Neural progenitor cell (in vitro differentiated cells): ENCODE data around the gene LIMA1. TPM values are rescaled to one million over a fixed set of nuclear protein-coding genes. Genes with fewer than 3 reads are reported as not detected.

Experiments used
- DNase-seq: peaks from one replicate; pipeline ENCODE4 v3.0.0-alpha.2; 2016; ENCODE audit warnings: low spot score
- H2AFZ ChIP-seq: fragments of 200-600 bp; sonication (generic); replicated peaks from 2 replicates; pipeline ENCODE4 v1.6.1; 2016; ENCODE audit warnings: antibody characterized with exemption
- H3F3A ChIP-seq: fragments of 200-600 bp; sonication (generic); 2 replicates; pipeline ENCODE4 v1.6.1; 2016; ENCODE audit warnings: antibody characterized with exemption, low read depth
- H3K27ac ChIP-seq: fragments of 200-600 bp; sonication (generic); 2 replicates; pipeline ENCODE4 v1.5.1; 2016; ENCODE audit warnings: mild to moderate bottlenecking
- H3K27me3 ChIP-seq: fragments of 200-600 bp; sonication (generic); 2 replicates; pipeline ENCODE4 v1.6.1; 2016; ENCODE audit warnings: mild to moderate bottlenecking, moderate library complexity
- H3K36me3 ChIP-seq: fragments of 200-600 bp; sonication (generic); 2 replicates; pipeline ENCODE4 v1.5.1; 2016
- H3K4me1 ChIP-seq: fragments of 200-600 bp; sonication (generic); 2 replicates; pipeline ENCODE4 v1.6.1; 2016; ENCODE audit warnings: mixed run types
- H3K4me2 ChIP-seq: fragments of 200-600 bp; sonication (generic); 2 replicates; pipeline ENCODE4 v1.6.1; 2016
- H3K4me3 ChIP-seq: fragments of 200-600 bp; sonication (generic); 2 replicates; pipeline ENCODE4 v1.5.1; 2016
- H3K79me2 ChIP-seq: fragments of 200-600 bp; sonication (generic); 2 replicates; pipeline ENCODE4 v1.6.1; 2016; ENCODE audit warnings: low read depth
- H3K9ac ChIP-seq: fragments of 200-600 bp; sonication (generic); 2 replicates; pipeline ENCODE4 v1.6.1; 2016
- H3K9me3 ChIP-seq: fragments of 200-600 bp; sonication (generic); 2 replicates; pipeline ENCODE4 v1.5.1; 2016; ENCODE audit warnings: low read depth
- H4K20me1 ChIP-seq: fragments of 200-600 bp; sonication (generic); 2 replicates; pipeline ENCODE4 v1.6.1; 2016; ENCODE audit warnings: low read depth
- H3K27ac Mint-ChIP-seq: 3 replicates; pipeline ENCODE4 v1.8.0; 2021; ENCODE audit warnings: mixed read lengths
- H3K27me3 Mint-ChIP-seq: 2 replicates; pipeline ENCODE4 v1.8.0; 2022; ENCODE audit warnings: low read depth, mild to moderate bottlenecking, inconsistent platforms, moderate library complexity, mixed read lengths; ENCODE audit not compliant: insufficient read depth
- H3K36me3 Mint-ChIP-seq: 3 replicates; pipeline ENCODE4 v1.8.0; 2021; ENCODE audit warnings: mixed read lengths
- H3K4me1 Mint-ChIP-seq: 3 replicates; pipeline ENCODE4 v1.8.0; 2021; ENCODE audit warnings: mixed read lengths
- H3K4me3 Mint-ChIP-seq: 3 replicates; pipeline ENCODE4 v1.8.0; 2021; ENCODE audit warnings: mild to moderate bottlenecking, moderate library complexity, mixed read lengths
- H3K9me3 Mint-ChIP-seq: 3 replicates; pipeline ENCODE4 v1.8.0; 2020; ENCODE audit warnings: mixed read lengths
- CTCF ChIP-seq: fragments of 200-600 bp; sonication (generic); IDR thresholded peaks from 2 replicates; pipeline ENCODE4 v1.5.1; 2017; ENCODE audit warnings: antibody characterized with exemption, mild to moderate bottlenecking
- EZH2 ChIP-seq: fragments of 200-600 bp; sonication (generic); IDR thresholded peaks from 2 replicates; pipeline ENCODE4 v1.6.1; 2017; ENCODE audit warnings: antibody characterized with exemption, mild to moderate bottlenecking, moderate library complexity
- EZH2phosphoT487 ChIP-seq: fragments of 200-600 bp; sonication (generic); IDR thresholded peaks from 2 replicates; pipeline ENCODE4 v1.6.1; 2017; ENCODE audit warnings: antibody characterized with exemption
- total RNA-seq: library from RNA; depleted of rRNA; stranded (reverse); fragments of >200 nt; gene quantifications from 2 replicates; pipeline ENCODE4 v1.2.3, GENCODE V29; 2015; ENCODE audit warnings: low replicate concordance

The LIMA1 gene
- total RNA-seq, 1 donor from 2014 or later: 25.0 TPM

DNA sequence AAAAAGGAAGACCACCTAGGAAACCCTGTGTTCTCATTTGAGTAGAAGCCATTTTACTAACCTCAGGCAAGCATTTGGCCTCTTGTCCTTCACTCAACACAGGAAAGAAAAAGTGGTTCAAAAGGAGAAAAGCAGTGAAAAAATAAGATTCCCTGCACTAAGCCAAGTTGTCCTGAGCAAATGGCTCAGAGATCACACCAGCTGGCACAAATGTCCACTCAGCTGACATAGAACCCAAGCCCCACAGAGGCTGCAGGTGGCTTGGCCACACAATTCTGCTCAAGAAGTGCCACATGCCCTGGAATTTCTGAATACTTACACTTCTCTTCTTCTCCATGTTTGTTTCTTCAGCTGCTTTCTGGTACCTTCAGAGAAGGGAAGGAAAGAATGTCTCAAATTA lies 52.0 kb downstream of the LIMA1 start:
- Histone ChIP-seq H3K9ac (no peak overlapping the region), H3K4me3 (no peak overlapping the region), H4K20me1 (no peaks in the 10 kb centered on the region), H3K9me3 (no peaks in the 10 kb centered on the region), H2AFZ (no peak overlapping the region), H3F3A (no peaks in the 10 kb centered on the region), H3K27me3 (no peaks in the 10 kb centered on the region), H3K36me3 (no peaks in the 10 kb centered on the region), H3K4me1 (no peaks in the 10 kb centered on the region), H3K27ac (no peak overlapping the region), H3K4me2 (no peak overlapping the region), H3K79me2 (no peaks in the 10 kb centered on the region)
- Mint-ChIP-seq H3K4me3 (no peak overlapping the region), H3K36me3 (no peaks in the 10 kb centered on the region), H3K27ac (no peak overlapping the region), H3K9me3 (no peaks in the 10 kb centered on the region), H3K4me1 (peaks cover 6% of the 10 kb centered on the region), H3K27me3 (peaks cover 6% of the 10 kb centered on the region)
- TF ChIP-seq CTCF (no peak), EZH2phosphoT487 (no peak), EZH2 (no peak)
- DNase-seq: no peak

- Histone ChIP-seq H3K79me2 (no peaks in the 10 kb centered on the region), H3K9me3 (no peaks in the 10 kb centered on the region), H3K27me3 (no peaks in the 10 kb centered on the region), H3F3A (no peaks in the 10 kb centered on the region), H3K4me3 (no peak overlapping the region), H3K36me3 (no peaks in the 10 kb centered on the region), H2AFZ (no peak overlapping the region), H3K9ac (no peak overlapping the region), H3K27ac (no peak overlapping the region), H3K4me2 (no peak overlapping the region), H3K4me1 (no peaks in the 10 kb centered on the region), H4K20me1 (no peaks in the 10 kb centered on the region)
- peaks cover 3% of the 10 kb centered on the region for H3K27me3 Mint-ChIP-seq
- H3K27ac Mint-ChIP-seq: no peak overlapping the region
- H3K36me3 Mint-ChIP-seq: no peaks in the 10 kb centered on the region
- H3K4me3 Mint-ChIP-seq: no peak overlapping the region
- TF ChIP-seq CTCF (no peak), EZH2 (no peak), EZH2phosphoT487 (no peak)
- no peak for DNase-seq
- H3K4me1 Mint-ChIP-seq: peaks cover 6% of the 10 kb centered on the region
- H3K9me3 Mint-ChIP-seq: no peaks in the 10 kb centered on the region
Measured at GRCh38 chr12:50230217-50230616, 53.1 kb downstream of the LIMA1 start.

- no peaks in the 10 kb centered on the region for H4K20me1 ChIP-seq
- Mint-ChIP-seq H3K27ac (peak overlapping the region; percentile 90), H3K9me3 (no peaks in the 10 kb centered on the region), H3K36me3 (no peaks in the 10 kb centered on the region), H3K27me3 (peaks cover 3% of the 10 kb centered on the region), H3K4me3 (no peak overlapping the region), H3K4me1 (peaks cover 20% of the 10 kb centered on the region)
- peak; percentile 38 for DNase-seq
- no peak overlapping the region for H2AFZ ChIP-seq
- H3K27me3 ChIP-seq: no peaks in the 10 kb centered on the region
- H3K4me1 ChIP-seq: peaks cover 38% of the 10 kb centered on the region
- TF ChIP-seq EZH2 (no peak), CTCF (no peak), EZH2phosphoT487 (no peak)
- no peaks in the 10 kb centered on the region for H3K36me3 ChIP-seq
- peak overlapping the region; percentile 62 for H3K4me2 ChIP-seq
- peaks cover 42% of the 10 kb centered on the region for H3F3A ChIP-seq
- peak overlapping the region; percentile 66 for H3K27ac ChIP-seq
- H3K4me3 ChIP-seq: no peak overlapping the region
- no peaks in the 10 kb centered on the region for H3K9me3 ChIP-seq
- peaks cover 9% of the 10 kb centered on the region for H3K79me2 ChIP-seq
- no peak overlapping the region for H3K9ac ChIP-seq
Measured at GRCh38 chr12:50224026-50224692, 59.2 kb downstream of the LIMA1 start.
